ENCODE data around the gene IL1RN.

The IL1RN gene

DNA sequence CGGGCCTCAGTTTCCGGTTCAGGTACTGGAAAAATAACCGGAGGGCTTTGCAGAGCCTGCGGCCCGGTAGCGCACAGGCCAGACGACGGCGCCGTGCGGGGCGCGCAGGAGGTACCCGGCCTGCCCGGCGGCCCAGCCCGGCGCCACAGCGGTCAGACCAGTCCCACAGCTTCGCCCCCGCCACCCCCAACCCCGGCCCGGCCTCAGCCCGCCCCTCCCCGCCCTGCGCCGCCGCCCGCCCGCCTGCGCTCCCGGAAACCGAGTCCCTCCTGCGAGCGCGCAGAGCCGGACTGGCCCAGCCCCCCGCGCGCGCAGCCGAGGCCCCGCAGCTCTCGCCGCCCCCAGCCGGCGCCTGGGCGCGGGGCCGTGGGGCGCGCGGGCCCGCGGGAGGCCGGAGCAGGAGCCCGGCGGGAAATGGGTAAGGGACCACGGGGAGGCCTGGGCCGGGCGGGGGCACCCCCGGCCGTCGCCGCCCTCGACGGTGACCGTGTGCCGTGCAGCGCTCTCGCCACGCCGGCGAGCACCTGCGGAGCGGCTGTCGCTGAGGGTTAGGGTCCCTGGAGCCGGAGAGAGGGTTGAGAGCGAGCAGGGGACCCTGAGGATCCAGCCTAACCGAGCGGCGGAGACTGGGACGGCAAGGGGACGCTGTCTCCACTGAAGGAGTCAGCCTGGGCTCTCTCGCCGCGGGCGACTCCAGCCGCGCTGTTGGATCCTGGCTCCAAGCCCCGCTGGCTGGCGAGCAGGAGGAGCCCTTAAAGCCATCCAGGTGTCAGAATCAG lies 29.9 kb downstream of the IL1RN start:
- H3K4me1 ChIP-seq (ENCODE audit: control insufficient read depth, insufficient read depth, low read length), result peaks cover 2% of the 10 kb centered on the region; the same call in 1 of the 2 replicates
- peaks cover 7% of the 10 kb centered on the region; the same call in 1 of the 2 replicates for H3K27me3 ChIP-seq (ENCODE audit: control insufficient read depth, insufficient read depth, low read length)
- peak overlapping the region; percentile 50; the same call in 1 of the 2 replicates for H3K4me3 ChIP-seq (ENCODE audit: low read length)
- no peak for DNase-seq (ENCODE audit: low read depth, low spot score)
- no peaks in the 10 kb centered on the region for H3K36me3 ChIP-seq (ENCODE audit: control insufficient read depth, insufficient read depth, low read length)
- WGBS (ENCODE audit: insufficient coverage, insufficient read length), result no CpG with 5 or more reads among the region's 92 CpGs
- H3K9me3 ChIP-seq (ENCODE audit: control insufficient read depth, insufficient read depth, low read length), result no peaks in the 10 kb centered on the region
- no peak overlapping the region for H3K27ac ChIP-seq (ENCODE audit: low read length)

DNA sequence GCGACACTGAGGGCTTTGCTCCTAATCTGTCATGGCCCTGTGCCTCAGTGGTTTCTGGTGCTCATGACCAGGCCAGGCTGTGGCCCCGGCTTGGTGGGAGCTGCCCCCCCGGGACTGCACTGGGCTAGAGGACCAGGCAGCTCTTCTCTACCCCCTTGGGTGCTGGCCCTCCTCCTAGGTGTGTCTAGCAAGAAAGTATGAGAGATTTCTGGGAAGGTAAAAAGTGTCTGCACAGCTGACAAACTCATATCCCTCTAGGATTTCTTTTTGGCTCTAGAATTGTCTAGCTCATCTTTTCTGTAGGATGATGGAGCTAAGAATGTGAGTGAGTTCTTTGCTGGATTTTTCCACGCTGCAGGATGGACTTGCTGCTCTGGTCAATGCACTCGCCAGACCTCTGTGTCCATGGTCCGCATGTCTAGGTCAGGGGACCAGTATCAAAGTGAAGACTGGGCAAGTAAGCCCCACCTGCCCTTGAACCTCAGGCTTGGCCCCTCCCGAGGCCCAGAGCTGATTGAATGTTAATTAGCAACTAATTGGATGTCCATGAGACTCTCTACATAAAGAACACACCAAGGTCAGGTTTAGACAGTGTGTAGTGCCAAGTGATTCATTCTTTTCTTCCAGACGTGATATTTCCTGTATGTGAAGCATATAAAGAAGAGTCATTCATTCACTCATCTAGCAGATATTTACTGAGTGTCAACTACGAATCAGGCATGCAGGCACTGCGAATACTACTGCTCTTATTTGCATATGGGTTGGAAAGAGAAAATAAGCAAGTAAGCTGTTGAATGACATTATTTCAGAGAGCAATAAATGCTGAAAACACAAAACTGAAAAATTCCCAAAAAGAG lies 30.7 kb downstream of the IL1RN start:
- no peak overlapping the region for H3K27ac ChIP-seq (ENCODE audit: low read length)
- H3K27me3 ChIP-seq (ENCODE audit: control insufficient read depth, insufficient read depth, low read length), result peaks cover 7% of the 10 kb centered on the region; the same call in 1 of the 2 replicates
- peaks cover 2% of the 10 kb centered on the region; the same call in 1 of the 2 replicates for H3K4me1 ChIP-seq (ENCODE audit: control insufficient read depth, insufficient read depth, low read length)
- WGBS (ENCODE audit: insufficient coverage, insufficient read length), result no CpG with 5 or more reads among the region's 10 CpGs
- no peak for DNase-seq (ENCODE audit: low read depth, low spot score)
- H3K9me3 ChIP-seq (ENCODE audit: control insufficient read depth, insufficient read depth, low read length), result no peaks in the 10 kb centered on the region
- peak overlapping the region; percentile 50; the same call in 1 of the 2 replicates for H3K4me3 ChIP-seq (ENCODE audit: low read length)
- no peaks in the 10 kb centered on the region for H3K36me3 ChIP-seq (ENCODE audit: control insufficient read depth, insufficient read depth, low read length)

DNA sequence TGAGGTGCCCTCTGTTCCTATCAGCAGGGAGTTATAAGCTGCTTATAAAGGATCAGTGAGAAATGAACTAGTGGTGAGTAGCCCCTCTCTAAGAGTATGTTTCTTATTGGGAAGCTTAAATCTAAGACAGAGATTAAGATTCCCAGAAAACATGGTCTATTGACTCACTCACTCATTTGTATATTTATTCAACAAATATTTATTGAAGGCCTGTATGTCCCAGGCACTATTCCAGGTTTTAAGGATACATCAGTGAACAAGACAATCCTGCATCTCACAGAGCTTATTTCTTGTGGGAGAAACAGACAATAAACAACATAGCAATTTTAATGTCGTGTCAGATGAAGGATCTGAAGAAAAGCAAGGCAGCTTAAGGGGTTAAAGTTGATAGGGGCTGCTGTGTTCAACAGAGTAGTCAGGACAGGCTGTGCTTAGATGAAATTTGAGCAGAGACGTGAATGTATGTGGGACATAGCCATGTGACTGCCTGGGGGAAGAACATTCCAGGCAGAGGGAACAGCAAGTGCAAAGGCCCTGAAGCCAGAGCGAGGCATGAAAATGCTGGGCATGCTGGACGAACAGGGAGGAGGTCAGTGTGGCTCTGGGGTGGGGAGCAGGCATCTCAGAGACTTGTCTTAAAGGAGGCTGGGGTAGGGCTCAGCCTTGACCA lies 31.6 kb downstream of the IL1RN start:
- no peaks in the 10 kb centered on the region for H3K9me3 ChIP-seq (ENCODE audit: control insufficient read depth, insufficient read depth, low read length)
- H3K27me3 ChIP-seq (ENCODE audit: control insufficient read depth, insufficient read depth, low read length), result peaks cover 7% of the 10 kb centered on the region; the same call in 1 of the 2 replicates
- no peak for DNase-seq (ENCODE audit: low read depth, low spot score)
- peaks cover 2% of the 10 kb centered on the region; the same call in 1 of the 2 replicates for H3K4me1 ChIP-seq (ENCODE audit: control insufficient read depth, insufficient read depth, low read length)
- no peaks in the 10 kb centered on the region for H3K36me3 ChIP-seq (ENCODE audit: control insufficient read depth, insufficient read depth, low read length)
- H3K4me3 ChIP-seq (ENCODE audit: low read length), result no peak overlapping the region
- H3K27ac ChIP-seq (ENCODE audit: low read length), result no peak overlapping the region
- no CpG with 5 or more reads among the region's 4 CpGs for WGBS (ENCODE audit: insufficient coverage, insufficient read length)

DNA sequence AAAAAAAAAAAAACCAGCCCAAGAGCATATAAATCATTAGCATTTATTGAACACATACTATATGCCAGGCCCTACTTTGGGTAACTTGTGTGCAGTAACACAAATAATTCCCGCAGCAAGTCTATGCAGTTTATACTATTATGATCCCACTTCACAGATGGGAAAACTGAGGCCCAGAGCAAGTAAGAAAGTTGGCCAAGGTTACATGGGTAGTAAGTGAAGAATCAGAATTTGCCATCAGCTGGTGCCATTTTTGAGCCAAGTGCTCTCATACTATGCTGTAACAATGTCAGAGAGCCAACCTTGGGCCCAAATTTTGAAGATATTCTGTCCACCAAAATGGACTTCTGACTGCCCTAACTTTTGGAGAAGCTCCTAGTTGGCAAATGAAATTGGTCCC lies 32.9 kb downstream of the IL1RN start:
- Histone ChIP-seq H3K27me3 (ENCODE audit: control insufficient read depth, insufficient read depth, low read length) (peaks cover 7% of the 10 kb centered on the region; the same call in 1 of the 2 replicates), H3K9me3 (ENCODE audit: control insufficient read depth, insufficient read depth, low read length) (no peaks in the 10 kb centered on the region), H3K36me3 (ENCODE audit: control insufficient read depth, insufficient read depth, low read length) (no peaks in the 10 kb centered on the region), H3K4me1 (ENCODE audit: control insufficient read depth, insufficient read depth, low read length) (peaks cover 2% of the 10 kb centered on the region; the same call in 1 of the 2 replicates), H3K27ac (ENCODE audit: low read length) (no peak overlapping the region), H3K4me3 (ENCODE audit: low read length) (no peak overlapping the region)
- no peak for DNase-seq (ENCODE audit: low read depth, low spot score)
- no CpG with 5 or more reads among the region's 1 CpG for WGBS (ENCODE audit: insufficient coverage, insufficient read length)

DNA sequence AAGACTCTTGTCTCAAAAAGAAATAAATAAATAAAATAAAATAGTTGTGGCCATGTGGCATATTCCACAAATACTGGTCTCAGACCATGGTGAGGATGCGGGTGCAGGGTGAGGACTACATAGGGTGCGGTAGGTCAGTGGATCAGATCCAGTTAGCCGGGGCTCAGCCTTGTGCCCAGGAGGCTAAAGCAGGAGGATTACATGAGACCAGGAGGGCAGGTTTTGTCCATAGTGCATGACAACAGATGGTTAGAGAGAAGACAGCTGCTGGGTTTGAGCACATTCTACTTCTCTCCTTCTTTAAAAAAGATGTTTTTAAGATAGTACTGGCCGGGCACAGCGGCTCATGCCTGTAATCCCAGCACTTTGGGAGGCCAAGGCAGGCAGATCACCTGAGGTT lies 33.6 kb downstream of the IL1RN start:
- no CpG with 5 or more reads among the region's 5 CpGs for WGBS (ENCODE audit: insufficient coverage, insufficient read length)
- Histone ChIP-seq H3K4me1 (ENCODE audit: control insufficient read depth, insufficient read depth, low read length) (peaks cover 2% of the 10 kb centered on the region; the same call in 1 of the 2 replicates), H3K9me3 (ENCODE audit: control insufficient read depth, insufficient read depth, low read length) (no peaks in the 10 kb centered on the region), H3K4me3 (ENCODE audit: low read length) (no peak overlapping the region), H3K27me3 (ENCODE audit: control insufficient read depth, insufficient read depth, low read length) (peaks cover 7% of the 10 kb centered on the region; the same call in 1 of the 2 replicates), H3K27ac (ENCODE audit: low read length) (no peak overlapping the region), H3K36me3 (ENCODE audit: control insufficient read depth, insufficient read depth, low read length) (no peaks in the 10 kb centered on the region)
- DNase-seq (ENCODE audit: low read depth, low spot score), result no peak

DNA sequence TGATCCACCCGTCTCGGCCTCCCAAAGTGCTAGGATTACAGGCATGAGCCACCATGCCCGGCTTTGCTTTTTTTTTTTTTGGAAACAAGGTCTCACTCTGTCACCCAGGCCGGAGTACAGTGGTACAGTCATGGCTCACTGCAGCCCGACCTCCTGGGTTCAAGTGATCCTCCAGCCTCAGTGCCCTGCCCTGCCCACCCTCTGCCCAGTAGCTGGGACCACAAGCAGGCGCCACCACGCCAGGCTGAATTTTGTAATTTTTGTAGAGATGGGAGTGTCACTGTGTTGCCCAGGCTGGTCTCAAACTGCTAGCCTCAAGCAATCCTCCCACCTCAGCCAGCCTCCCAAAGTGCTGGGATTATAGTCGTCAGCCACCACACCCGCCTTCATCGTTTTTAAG lies 34.8 kb downstream of the IL1RN start:
- H3K36me3 ChIP-seq (ENCODE audit: control insufficient read depth, insufficient read depth, low read length), result no peaks in the 10 kb centered on the region
- H3K9me3 ChIP-seq (ENCODE audit: control insufficient read depth, insufficient read depth, low read length), result no peaks in the 10 kb centered on the region
- H3K27me3 ChIP-seq (ENCODE audit: control insufficient read depth, insufficient read depth, low read length), result peaks cover 7% of the 10 kb centered on the region; the same call in 1 of the 2 replicates
- peaks cover 2% of the 10 kb centered on the region; the same call in 1 of the 2 replicates for H3K4me1 ChIP-seq (ENCODE audit: control insufficient read depth, insufficient read depth, low read length)
- H3K27ac ChIP-seq (ENCODE audit: low read length), result no peak overlapping the region
- H3K4me3 ChIP-seq (ENCODE audit: low read length), result no peak overlapping the region
- DNase-seq (ENCODE audit: low read depth, low spot score), result no peak
- no CpG with 5 or more reads among the region's 10 CpGs for WGBS (ENCODE audit: insufficient coverage, insufficient read length)

DNA sequence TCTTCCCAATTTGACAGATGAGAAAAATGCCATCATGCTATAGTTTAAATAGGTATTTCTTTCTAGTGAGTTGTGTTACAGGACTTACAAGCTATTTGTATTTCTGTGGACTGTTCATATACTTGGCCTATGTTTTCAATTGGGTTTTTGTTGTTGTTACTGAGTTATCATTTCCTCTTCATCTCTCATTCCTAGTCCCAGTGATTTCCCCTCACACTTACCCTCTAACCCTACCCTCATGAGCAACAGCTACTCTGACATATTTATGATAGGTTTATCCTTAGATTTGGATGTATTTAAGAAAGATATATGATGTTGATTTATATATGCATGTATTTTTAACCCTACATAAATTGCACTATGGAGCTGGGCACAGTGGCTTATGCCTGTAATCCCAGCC lies 35.5 kb downstream of the IL1RN start:
- Histone ChIP-seq H3K4me3 (ENCODE audit: low read length) (no peak overlapping the region), H3K27ac (ENCODE audit: low read length) (no peak overlapping the region), H3K4me1 (ENCODE audit: control insufficient read depth, insufficient read depth, low read length) (no peaks in the 10 kb centered on the region; the same call in 1 of the 2 replicates), H3K27me3 (ENCODE audit: control insufficient read depth, insufficient read depth, low read length) (peaks cover 4% of the 10 kb centered on the region; the same call in 1 of the 2 replicates), H3K36me3 (ENCODE audit: control insufficient read depth, insufficient read depth, low read length) (no peaks in the 10 kb centered on the region), H3K9me3 (ENCODE audit: control insufficient read depth, insufficient read depth, low read length) (no peaks in the 10 kb centered on the region)
- no peak for DNase-seq (ENCODE audit: low read depth, low spot score)

DNA sequence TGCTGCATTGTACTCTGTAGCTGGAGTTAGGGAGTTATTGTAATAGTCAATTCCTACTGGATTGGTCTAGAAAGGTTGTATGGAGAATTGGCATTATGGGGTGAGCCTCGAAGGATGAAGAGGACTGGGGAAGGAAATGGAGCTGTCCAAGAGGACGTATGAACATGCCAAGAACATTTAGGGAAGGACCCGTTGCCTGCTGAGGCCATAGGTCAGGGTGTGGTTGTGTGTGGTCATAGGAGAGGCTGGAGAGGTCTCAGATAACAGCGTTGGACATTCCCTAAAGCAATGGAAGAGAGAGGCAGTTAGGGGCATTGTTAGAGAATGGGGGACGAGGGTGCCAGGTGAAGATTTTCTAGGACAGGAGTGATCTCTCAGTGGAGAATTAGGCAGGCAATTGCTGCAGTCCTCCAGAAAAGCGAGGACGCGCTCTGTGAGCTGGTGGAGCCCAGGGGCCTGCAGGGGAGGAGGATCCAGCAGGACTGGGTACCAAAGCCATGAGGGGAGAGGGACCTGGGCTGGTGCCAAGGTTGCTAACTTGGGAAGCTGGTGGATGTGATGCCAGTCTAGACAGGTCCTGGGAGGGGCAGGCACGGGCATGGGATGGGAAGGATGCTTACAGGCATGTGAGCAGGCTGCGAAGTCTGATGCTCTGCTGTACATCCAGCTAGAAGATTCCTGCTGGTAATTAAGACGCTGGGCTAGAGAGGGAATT lies 37.0 kb downstream of the IL1RN start:
- H3K4me3 ChIP-seq (ENCODE audit: low read length), result no peak overlapping the region
- no peak for DNase-seq (ENCODE audit: low read depth, low spot score)
- H3K9me3 ChIP-seq (ENCODE audit: control insufficient read depth, insufficient read depth, low read length), result no peaks in the 10 kb centered on the region
- H3K27me3 ChIP-seq (ENCODE audit: control insufficient read depth, insufficient read depth, low read length), result no peaks in the 10 kb centered on the region
- no CpG with 5 or more reads among the region's 11 CpGs for WGBS (ENCODE audit: insufficient coverage, insufficient read length)
- H3K27ac ChIP-seq (ENCODE audit: low read length), result no peak overlapping the region
- H3K4me1 ChIP-seq (ENCODE audit: control insufficient read depth, insufficient read depth, low read length), result no peaks in the 10 kb centered on the region; the same call in 1 of the 2 replicates
- no peaks in the 10 kb centered on the region for H3K36me3 ChIP-seq (ENCODE audit: control insufficient read depth, insufficient read depth, low read length)

DNA sequence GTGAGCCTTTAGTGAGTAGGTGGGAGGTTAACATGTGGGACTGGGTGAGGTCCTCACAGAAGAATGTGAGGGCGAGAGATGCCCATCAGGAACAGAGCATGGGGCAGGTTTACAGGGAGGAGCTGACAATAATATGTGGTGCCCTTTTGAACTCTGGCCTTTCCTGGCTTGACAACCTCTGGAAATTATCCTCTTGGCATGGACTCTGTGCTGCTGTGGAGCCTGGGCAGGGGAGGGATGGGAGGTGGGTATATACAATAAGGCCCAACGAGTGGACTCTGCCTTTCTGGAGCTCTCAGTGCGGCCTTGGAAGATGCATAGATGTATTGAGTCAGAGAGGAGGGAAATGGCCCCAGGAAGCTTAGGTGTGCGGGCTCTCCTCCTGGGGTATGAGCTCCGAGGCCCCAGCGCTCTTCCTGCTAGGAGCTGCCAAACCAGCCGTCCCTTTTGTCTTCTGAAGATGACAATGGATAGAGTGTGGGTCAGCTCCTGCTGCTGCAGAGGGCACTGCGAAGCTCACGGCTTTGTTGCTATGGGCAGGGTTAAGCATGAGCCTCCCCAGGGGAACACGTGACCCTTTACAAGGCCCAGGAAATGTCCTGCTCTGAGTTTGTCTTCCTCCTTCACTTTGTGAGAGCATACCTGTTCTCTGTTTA lies 37.7 kb downstream of the IL1RN start:
- Histone ChIP-seq H3K36me3 (ENCODE audit: control insufficient read depth, insufficient read depth, low read length) (no peaks in the 10 kb centered on the region), H3K4me1 (ENCODE audit: control insufficient read depth, insufficient read depth, low read length) (no peaks in the 10 kb centered on the region; the same call in 1 of the 2 replicates), H3K4me3 (ENCODE audit: low read length) (no peak overlapping the region), H3K27me3 (ENCODE audit: control insufficient read depth, insufficient read depth, low read length) (no peaks in the 10 kb centered on the region), H3K27ac (ENCODE audit: low read length) (no peak overlapping the region), H3K9me3 (ENCODE audit: control insufficient read depth, insufficient read depth, low read length) (no peaks in the 10 kb centered on the region)
- no CpG with 5 or more reads among the region's 10 CpGs for WGBS (ENCODE audit: insufficient coverage, insufficient read length)
- DNase-seq (ENCODE audit: low read depth, low spot score), result no peak
